SH-SY5Y (cell line): ENCODE results near the gene AXIN2.

Experiments
- GATA2 ChIP-seq: IDR thresholded peaks from 2 replicates; pipeline ENCODE4 v1.6.1; 2011; ENCODE audit warnings: mild to moderate bottlenecking, low read depth, low read length
- GATA3 ChIP-seq: IDR thresholded peaks from 2 replicates; pipeline ENCODE4 v1.6.1; 2011; ENCODE audit warnings: low read depth, mild to moderate bottlenecking, low read length, moderate library complexity

DNA sequence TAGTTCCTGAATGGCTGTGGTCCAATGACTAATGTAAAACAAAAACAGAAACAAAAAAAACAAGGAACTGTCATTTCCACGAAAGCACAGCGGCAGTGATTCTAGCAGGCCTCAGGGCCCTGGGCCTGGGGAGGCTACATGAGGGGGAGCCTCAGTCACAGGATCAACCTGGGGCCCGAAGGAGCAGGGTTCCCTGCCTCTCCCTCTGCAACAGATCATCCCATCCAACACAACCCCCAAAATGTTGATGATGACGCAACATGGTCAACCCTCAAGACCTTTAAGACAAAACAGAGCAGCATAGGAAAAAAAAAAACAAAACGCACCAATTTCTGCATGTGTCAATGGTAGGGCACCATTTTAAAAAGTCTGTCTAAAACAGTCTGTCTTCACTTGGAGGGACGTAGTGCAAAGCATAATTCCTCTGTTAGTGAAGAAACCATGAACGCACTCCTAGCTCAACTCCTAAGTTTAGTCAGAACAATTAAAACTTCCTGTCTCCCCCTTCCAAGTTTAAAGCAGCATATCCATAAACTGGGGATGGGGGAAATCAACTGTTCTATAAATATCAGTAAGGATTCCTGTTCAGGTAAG lies 32.3 kb downstream of the AXIN2 start:
- TF ChIP-seq GATA3 (no peak), GATA2 (no peak)
